HFFc6 (cell line): ENCODE data around the gene NAPG. TPM values are rescaled to one million over a fixed set of nuclear protein-coding genes. Genes with fewer than 3 reads are reported as not detected.

Experiments
- DNase-seq: peaks from one replicate; pipeline ENCODE4 v3.0.0-alpha.2; 2018
- H3K27ac Mint-ChIP-seq: 2 replicates; pipeline ENCODE4 v1.8.0; 2020; ENCODE audit warnings: mild to moderate bottlenecking, mixed read lengths
- H3K27me3 Mint-ChIP-seq: 2 replicates; pipeline ENCODE4 v1.8.0; 2021; ENCODE audit warnings: mild to moderate bottlenecking, moderate library complexity, mixed read lengths; ENCODE audit not compliant: insufficient read depth
- H3K36me3 Mint-ChIP-seq: 2 replicates; pipeline ENCODE4 v1.8.0; 2021; ENCODE audit warnings: low read depth, mixed read lengths
- H3K4me1 Mint-ChIP-seq: 2 replicates; pipeline ENCODE4 v1.8.0; 2020; ENCODE audit warnings: low read depth, mixed read lengths
- H3K4me3 Mint-ChIP-seq: 2 replicates; pipeline ENCODE4 v1.8.0; 2020; ENCODE audit warnings: mild to moderate bottlenecking, moderate library complexity, mixed read lengths
- H3K9me3 Mint-ChIP-seq: 2 replicates; pipeline ENCODE4 v1.8.0; 2020; ENCODE audit warnings: mild to moderate bottlenecking, mixed read lengths
- total RNA-seq, 6 experiments: library from RNA; stranded (reverse); fragmentation: NEBNext Ultra II Directional; extraction: Animal tissue kit (Norgen Biotek cat#: 25700); gene quantifications; 2 replicates in 1 of 6; 3 replicates in 5 of 6; pipeline ENCODE4 v1.2.3, GENCODE V29; 2021
- TF ChIP-seq, protein P1 (sequence below): fragments of 200-600 bp; sonication (generic); IDR thresholded peaks from 2 replicates; pipeline ENCODE4 v1.5.0; 2021; ENCODE audit warnings: antibody characterized with exemption, mild to moderate bottlenecking

NAPG gene
- total RNA-seq, 6 experiments from 2014 or later: 35.1 to 40.2 (median 37.9) TPM

- Mint-ChIP-seq H3K4me1 (no peaks in the 10 kb centered on the region), H3K27me3 (peaks cover 29% of the 10 kb centered on the region), H3K36me3 (no peaks in the 10 kb centered on the region), H3K4me3 (no peak overlapping the region), H3K27ac (no peak overlapping the region), H3K9me3 (no peaks in the 10 kb centered on the region)
- TF ChIP-seq, protein P1, sequence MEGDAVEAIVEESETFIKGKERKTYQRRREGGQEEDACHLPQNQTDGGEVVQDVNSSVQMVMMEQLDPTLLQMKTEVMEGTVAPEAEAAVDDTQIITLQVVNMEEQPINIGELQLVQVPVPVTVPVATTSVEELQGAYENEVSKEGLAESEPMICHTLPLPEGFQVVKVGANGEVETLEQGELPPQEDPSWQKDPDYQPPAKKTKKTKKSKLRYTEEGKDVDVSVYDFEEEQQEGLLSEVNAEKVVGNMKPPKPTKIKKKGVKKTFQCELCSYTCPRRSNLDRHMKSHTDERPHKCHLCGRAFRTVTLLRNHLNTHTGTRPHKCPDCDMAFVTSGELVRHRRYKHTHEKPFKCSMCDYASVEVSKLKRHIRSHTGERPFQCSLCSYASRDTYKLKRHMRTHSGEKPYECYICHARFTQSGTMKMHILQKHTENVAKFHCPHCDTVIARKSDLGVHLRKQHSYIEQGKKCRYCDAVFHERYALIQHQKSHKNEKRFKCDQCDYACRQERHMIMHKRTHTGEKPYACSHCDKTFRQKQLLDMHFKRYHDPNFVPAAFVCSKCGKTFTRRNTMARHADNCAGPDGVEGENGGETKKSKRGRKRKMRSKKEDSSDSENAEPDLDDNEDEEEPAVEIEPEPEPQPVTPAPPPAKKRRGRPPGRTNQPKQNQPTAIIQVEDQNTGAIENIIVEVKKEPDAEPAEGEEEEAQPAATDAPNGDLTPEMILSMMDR: no peak
- DNase-seq: no peak
These were observed 43.4 kb upstream of the NAPG start for GRCh38 chr18:10482363-10482984.

GRCh38 chr18:10482985-10483949, 42.6 kb upstream of the NAPG start:
- TF ChIP-seq, protein P1: no peak
- H3K36me3 Mint-ChIP-seq: no peaks in the 10 kb centered on the region
- H3K4me1 Mint-ChIP-seq: no peaks in the 10 kb centered on the region
- peaks cover 30% of the 10 kb centered on the region for H3K27me3 Mint-ChIP-seq
- H3K27ac Mint-ChIP-seq: no peak overlapping the region
- no peak overlapping the region for H3K4me3 Mint-ChIP-seq
- no peaks in the 10 kb centered on the region for H3K9me3 Mint-ChIP-seq
- no peak for DNase-seq

DNA sequence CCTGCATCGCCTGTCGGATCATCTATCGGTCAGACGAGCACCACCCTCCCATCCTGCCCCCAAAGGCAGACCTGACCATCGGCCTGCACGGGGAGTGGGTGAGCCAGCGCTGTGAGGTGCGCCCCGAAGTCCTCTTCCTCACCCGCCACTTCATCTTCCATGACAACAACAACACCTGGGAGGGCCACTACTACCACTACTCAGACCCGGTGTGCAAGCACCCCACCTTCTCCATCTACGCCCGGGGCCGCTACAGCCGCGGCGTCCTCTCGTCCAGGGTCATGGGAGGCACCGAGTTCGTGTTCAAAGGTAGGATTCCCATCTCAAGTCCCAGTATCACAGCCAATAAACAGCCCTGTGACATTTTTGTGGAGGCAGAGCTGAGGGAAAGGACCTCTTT, 40.4 kb upstream of the NAPG start:
- Mint-ChIP-seq H3K4me3 (no peak overlapping the region), H3K4me1 (no peaks in the 10 kb centered on the region), H3K27me3 (peaks cover 19% of the 10 kb centered on the region), H3K9me3 (no peaks in the 10 kb centered on the region), H3K36me3 (no peaks in the 10 kb centered on the region), H3K27ac (no peak overlapping the region)
- DNase-seq: no peak
- TF ChIP-seq, protein P1: no peak

DNA sequence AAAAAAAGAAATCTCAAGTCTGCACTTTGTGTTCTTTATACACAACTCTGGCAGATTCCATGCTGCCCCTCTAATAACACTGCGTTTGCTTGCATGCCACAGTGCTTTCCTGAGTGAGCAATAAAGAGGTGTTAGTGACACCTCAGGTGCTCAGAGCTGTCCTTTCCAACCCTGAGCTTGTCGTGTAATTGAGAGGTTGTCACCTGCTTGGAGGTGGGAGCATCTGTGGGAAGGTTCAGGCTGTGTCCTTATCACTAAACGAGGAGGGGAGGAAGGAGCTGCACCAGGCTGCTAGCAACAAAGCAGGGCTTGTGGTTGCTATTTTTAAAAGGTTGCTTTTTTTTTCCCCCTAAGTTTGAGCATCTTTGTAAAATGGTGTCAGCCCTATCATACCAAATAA, 39.5 kb upstream of the NAPG start:
- Mint-ChIP-seq H3K4me1 (no peaks in the 10 kb centered on the region), H3K36me3 (no peaks in the 10 kb centered on the region), H3K4me3 (no peak overlapping the region), H3K27me3 (peaks cover 20% of the 10 kb centered on the region), H3K27ac (no peak overlapping the region), H3K9me3 (no peaks in the 10 kb centered on the region)
- no peak for DNase-seq
- TF ChIP-seq, protein P1: no peak

DNA sequence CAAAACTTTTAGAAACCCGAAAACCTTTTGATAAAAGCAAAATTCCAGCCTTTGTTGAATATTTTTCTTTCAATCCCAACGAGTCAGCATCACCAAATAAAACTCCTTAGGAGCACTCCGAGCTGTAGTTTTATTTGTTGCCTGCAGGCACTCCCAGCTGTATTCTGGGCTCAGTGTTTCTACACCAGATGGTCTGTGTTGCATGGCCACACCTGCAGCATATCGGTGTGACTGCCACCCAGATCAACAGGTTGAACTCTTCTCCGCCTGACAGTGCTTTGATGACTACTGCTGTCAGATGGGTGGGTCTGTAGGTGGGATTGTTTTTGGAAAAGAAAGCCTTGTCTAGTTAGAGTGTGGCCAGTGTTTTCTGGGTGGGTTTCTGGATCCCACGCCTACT, 38.7 kb upstream of the NAPG start:
- H3K27me3 Mint-ChIP-seq: peaks cover 20% of the 10 kb centered on the region
- H3K4me1 Mint-ChIP-seq: no peaks in the 10 kb centered on the region
- no peaks in the 10 kb centered on the region for H3K36me3 Mint-ChIP-seq
- DNase-seq: no peak
- TF ChIP-seq, protein P1: no peak; the same call in 1 of the 2 replicates
- H3K4me3 Mint-ChIP-seq: no peak overlapping the region
- H3K27ac Mint-ChIP-seq: no peak overlapping the region
- H3K9me3 Mint-ChIP-seq: no peaks in the 10 kb centered on the region
